ENCODE measurements around the gene DPH5.

DNA sequence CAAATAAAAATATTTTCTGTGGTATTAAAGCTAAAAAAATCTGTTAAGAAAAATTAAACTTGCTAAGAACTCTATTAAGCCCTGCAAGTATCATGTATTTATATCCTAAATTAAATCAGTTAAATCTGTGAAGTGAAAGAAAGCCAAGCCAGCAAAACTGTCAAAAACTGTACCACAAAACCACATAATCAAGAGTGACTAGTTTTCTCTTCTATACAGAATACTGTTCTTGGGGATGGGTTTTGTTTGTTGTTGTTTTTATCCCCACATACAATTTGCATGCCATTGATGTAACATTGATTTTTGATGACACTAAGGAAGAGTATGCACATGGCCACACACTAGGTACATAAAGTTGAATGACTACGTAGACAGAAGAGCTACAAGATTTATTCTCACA lies 20.4 kb downstream of the DPH5 start:
- TF ChIP-seq, protein P1, sequence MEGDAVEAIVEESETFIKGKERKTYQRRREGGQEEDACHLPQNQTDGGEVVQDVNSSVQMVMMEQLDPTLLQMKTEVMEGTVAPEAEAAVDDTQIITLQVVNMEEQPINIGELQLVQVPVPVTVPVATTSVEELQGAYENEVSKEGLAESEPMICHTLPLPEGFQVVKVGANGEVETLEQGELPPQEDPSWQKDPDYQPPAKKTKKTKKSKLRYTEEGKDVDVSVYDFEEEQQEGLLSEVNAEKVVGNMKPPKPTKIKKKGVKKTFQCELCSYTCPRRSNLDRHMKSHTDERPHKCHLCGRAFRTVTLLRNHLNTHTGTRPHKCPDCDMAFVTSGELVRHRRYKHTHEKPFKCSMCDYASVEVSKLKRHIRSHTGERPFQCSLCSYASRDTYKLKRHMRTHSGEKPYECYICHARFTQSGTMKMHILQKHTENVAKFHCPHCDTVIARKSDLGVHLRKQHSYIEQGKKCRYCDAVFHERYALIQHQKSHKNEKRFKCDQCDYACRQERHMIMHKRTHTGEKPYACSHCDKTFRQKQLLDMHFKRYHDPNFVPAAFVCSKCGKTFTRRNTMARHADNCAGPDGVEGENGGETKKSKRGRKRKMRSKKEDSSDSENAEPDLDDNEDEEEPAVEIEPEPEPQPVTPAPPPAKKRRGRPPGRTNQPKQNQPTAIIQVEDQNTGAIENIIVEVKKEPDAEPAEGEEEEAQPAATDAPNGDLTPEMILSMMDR (IDR thresholded peaks at IDR 0.05) = no peak
- no peak for TF ChIP-seq POLR2A (IDR thresholded peaks at IDR 0.05)
